ENCODE data around the gene LRRN2. TPM values are rescaled to one million over a fixed set of nuclear protein-coding genes. Genes with fewer than 3 reads are reported as not detected.
"Not testable (repeated sequence)": the region's sequence is repeated elsewhere in the genome, so short reads cannot be mapped to it uniquely, and the experiment has no call there.

The LRRN2 gene
- total RNA-seq, 2 donors from 2014 or later, result 6.6 to 8.2 TPM

DNA sequence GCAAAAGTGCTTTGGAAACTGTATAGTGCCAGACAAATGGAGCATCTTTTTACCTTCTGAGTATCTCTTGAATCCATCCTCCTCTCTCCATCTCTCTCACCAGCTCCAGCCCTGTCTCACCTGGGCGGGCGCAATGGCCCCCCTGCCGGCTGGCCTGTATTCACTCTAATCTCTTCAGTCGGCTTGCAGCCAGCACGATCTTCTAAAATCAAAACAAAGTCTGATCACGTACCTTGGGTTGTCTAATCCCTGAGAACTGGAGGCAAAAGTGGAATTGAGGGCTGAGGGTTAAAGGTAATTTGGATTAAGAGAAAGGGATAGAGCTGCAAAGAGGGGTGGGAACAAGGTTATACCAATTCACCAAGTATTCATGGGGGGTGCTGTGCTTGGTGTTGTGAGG lies 46.0 kb upstream of the LRRN2 start:
- DNase-seq (ENCODE audit: low spot score), result peak; percentile 36
- no peak overlapping the region for H3K27ac ChIP-seq

DNA sequence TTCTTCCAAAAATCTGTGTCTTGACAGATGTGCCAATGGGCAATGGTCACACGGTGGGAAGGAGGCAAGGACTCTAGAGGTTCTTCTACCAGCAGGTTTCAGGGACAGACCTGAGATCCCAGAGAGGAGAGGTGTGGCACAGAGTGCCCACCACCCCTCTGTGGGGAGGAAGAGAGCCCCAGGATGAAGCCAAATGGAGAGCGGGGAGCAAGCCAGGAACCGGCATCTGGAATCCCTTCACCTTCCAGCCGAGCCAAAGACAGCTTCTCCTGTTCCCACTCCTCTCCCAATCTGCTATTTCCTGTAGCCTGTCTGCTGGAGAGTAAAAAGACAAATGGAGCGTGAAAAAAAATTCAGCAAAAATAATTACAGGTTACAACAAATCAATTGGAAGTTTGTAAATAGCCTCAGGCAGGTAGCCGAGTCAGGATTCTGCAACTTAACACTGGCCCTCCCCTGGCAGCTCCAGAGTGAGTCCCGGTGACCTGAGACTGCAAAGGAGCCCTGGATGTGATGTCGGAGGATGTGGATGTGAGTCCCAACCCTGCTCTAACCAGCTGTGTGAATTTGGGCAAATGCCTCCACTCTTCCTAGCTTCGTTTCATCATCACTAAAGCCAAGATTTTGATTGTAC lies 45.4 kb upstream of the LRRN2 start:
- Histone ChIP-seq H3K9me3 (no peaks in the 10 kb centered on the region), H3K4me1 (peaks cover 0 to 8% of the 10 kb centered on the region in 2 donors), H3K36me3 (no peaks in the 10 kb centered on the region), H3K4me3 (no peak overlapping the region), H3K27ac (no peak overlapping the region), H3K27me3 (no peaks in the 10 kb centered on the region)
- TF ChIP-seq, protein P1, sequence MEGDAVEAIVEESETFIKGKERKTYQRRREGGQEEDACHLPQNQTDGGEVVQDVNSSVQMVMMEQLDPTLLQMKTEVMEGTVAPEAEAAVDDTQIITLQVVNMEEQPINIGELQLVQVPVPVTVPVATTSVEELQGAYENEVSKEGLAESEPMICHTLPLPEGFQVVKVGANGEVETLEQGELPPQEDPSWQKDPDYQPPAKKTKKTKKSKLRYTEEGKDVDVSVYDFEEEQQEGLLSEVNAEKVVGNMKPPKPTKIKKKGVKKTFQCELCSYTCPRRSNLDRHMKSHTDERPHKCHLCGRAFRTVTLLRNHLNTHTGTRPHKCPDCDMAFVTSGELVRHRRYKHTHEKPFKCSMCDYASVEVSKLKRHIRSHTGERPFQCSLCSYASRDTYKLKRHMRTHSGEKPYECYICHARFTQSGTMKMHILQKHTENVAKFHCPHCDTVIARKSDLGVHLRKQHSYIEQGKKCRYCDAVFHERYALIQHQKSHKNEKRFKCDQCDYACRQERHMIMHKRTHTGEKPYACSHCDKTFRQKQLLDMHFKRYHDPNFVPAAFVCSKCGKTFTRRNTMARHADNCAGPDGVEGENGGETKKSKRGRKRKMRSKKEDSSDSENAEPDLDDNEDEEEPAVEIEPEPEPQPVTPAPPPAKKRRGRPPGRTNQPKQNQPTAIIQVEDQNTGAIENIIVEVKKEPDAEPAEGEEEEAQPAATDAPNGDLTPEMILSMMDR (IDR thresholded peaks at IDR 0.05), result no peak
- DNase-seq (ENCODE audit: low spot score), result no peak

More for the DNA sequence above, 46.0 kb upstream of the LRRN2 start:
- Histone ChIP-seq H3K9me3 (no peaks in the 10 kb centered on the region), H3K4me1 (peaks cover 0 to 8% of the 10 kb centered on the region in 2 donors), H3K27me3 (no peaks in the 10 kb centered on the region), H3K4me3 (no peak overlapping the region), H3K36me3 (no peaks in the 10 kb centered on the region)
- TF ChIP-seq, protein P1 (IDR thresholded peaks at IDR 0.05), result no peak

DNA sequence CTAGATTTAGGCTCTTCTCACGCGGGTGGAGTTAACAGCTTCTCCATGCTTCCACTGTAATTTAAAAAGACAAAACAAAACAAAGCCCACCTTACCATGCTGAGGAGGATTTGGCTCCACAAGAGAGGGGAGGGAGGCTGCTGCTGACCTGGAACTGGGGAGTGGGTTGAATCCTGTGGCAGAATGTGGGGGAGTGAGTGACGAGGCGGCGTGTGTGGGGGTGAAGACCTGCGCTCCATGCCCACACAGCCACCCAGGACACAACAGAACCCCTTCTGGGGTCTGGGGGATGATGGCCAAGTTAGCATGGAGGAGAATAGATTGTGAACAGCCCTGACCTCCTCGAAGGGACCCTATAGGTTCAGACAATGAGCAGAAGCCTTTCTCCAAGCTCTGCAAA lies 44.0 kb upstream of the LRRN2 start:
- Histone ChIP-seq H3K4me1 (peaks cover 0 to 4% of the 10 kb centered on the region in 2 donors), H3K36me3 (no peaks in the 10 kb centered on the region), H3K27me3 (no peaks in the 10 kb centered on the region), H3K27ac (no peak overlapping the region), H3K9me3 (no peaks in the 10 kb centered on the region), H3K4me3 (no peak overlapping the region)
- TF ChIP-seq, protein P1 (IDR thresholded peaks at IDR 0.05), result no peak
- peak; percentile 18 for DNase-seq (ENCODE audit: low spot score)

DNA sequence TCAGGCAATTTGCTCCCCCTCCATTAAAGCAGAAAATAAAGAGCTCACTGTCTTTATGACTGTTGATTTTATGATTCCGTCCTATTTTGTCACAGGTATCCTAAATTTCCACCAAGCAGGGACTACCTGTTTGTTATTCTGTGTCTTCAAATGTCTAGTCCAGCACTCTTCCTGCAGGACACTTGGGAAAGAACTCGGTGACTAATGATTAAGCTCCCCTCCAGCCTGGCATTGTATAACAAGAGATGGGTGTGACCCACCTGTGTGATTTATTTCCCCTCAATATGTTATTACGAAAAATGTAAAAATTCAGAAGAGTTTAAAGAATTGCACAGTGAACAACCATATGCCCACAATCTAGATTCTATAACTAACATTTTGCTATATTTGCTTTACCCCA lies 42.9 kb upstream of the LRRN2 start:
- Histone ChIP-seq H3K4me1 (no peaks in the 10 kb centered on the region), H3K27me3 (no peaks in the 10 kb centered on the region), H3K27ac (no peak overlapping the region), H3K4me3 (no peak overlapping the region), H3K9me3 (no peaks in the 10 kb centered on the region), H3K36me3 (no peaks in the 10 kb centered on the region)
- TF ChIP-seq, protein P1 (IDR thresholded peaks at IDR 0.05), result no peak
- no peak for DNase-seq (ENCODE audit: low spot score)

DNA sequence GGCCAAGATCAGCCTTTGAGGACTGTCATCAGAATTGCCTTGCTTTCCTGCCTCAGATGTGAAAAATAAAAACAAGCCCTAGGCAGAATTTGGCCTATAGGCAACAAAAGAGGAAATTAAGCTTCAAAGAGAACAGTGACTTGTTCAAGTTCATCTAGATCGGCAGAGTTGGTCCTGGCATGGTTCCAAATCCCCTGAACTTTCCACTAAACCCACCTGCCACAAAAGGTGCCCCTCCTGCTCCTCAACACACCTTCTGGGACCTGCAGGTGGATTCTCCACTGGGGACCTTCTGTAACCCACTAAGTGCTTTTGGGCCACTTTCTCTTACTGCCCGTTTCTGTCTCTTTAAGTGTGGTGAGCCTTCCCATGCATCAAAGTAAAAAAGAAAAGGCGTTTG lies 42.5 kb upstream of the LRRN2 start:
- Histone ChIP-seq H3K9me3 (no peaks in the 10 kb centered on the region), H3K4me3 (no peak overlapping the region), H3K36me3 (no peaks in the 10 kb centered on the region), H3K27me3 (no peaks in the 10 kb centered on the region), H3K27ac (no peak overlapping the region), H3K4me1 (no peaks in the 10 kb centered on the region)
- TF ChIP-seq, protein P1 (IDR thresholded peaks at IDR 0.05), result no peak
- DNase-seq (ENCODE audit: low spot score), result no peak

DNA sequence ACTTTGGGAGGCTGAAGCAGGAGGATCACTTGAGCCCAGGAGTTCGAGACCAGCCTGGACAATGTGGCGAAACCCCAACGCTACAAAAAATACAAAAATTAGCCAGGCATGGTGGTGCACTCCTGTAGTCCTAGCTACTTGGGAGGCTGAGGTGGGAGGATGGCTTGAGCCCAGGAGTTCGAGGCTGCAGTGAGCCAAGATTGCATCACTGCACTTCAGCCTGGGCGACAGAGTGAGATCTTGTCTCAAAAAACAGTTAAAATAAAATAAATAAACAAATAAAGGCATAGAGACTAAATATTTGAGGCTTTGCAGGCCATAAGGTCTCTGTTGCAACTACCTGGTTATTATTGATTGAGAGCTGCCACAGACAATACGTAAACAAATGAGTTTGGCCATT lies 41.9 kb upstream of the LRRN2 start:
- H3K9me3 ChIP-seq, result not testable (repeated sequence)

More for the DNA sequence above, 41.9 kb upstream of the LRRN2 start:
- not testable (repeated sequence) for H3K4me1 ChIP-seq; H3K27ac ChIP-seq; H3K4me3 ChIP-seq; DNase-seq (ENCODE audit: low spot score); H3K36me3 ChIP-seq; H3K27me3 ChIP-seq
